Nephron progenitor cell (in vitro differentiated cells): ENCODE data around the gene LYSMD2.

Source experiments
- DNase-seq: peaks from one replicate; pipeline ENCODE4 v3.0.0; 2021
- H3K27ac Mint-ChIP-seq: 2 replicates; pipeline ENCODE4 v1.8.0; 2021; ENCODE audit warnings: mild to moderate bottlenecking, moderate library complexity, mixed read lengths
- H3K27me3 Mint-ChIP-seq: 2 replicates; pipeline ENCODE4 v1.8.0; 2021; ENCODE audit warnings: mild to moderate bottlenecking, low read depth, mixed read lengths; ENCODE audit not compliant: poor library complexity
- H3K36me3 Mint-ChIP-seq: 2 replicates; pipeline ENCODE4 v1.8.0; 2021; ENCODE audit warnings: low read depth, mixed read lengths
- H3K4me1 Mint-ChIP-seq: 2 replicates; pipeline ENCODE4 v1.8.0; 2021; ENCODE audit warnings: mixed read lengths
- H3K4me3 Mint-ChIP-seq: 2 replicates; pipeline ENCODE4 v1.8.0; 2021; ENCODE audit warnings: mild to moderate bottlenecking, moderate library complexity, mixed read lengths
- H3K9me3 Mint-ChIP-seq: 2 replicates; pipeline ENCODE4 v1.8.0; 2021; ENCODE audit warnings: mild to moderate bottlenecking, moderate library complexity, mixed read lengths
- TF ChIP-seq, protein P1 (sequence below): fragments of 200-600 bp; sonication (generic); IDR thresholded peaks from 2 replicates; pipeline ENCODE4 v1.5.0; 2021; ENCODE audit warnings: antibody characterized with exemption

The LYSMD2 gene

GRCh38 chr15:51738553-51738952, 1.1 kb upstream of the LYSMD2 start:
- no peak for DNase-seq
- peak overlapping the region; percentile 77 for H3K4me3 Mint-ChIP-seq
- H3K36me3 Mint-ChIP-seq = no peaks in the 10 kb centered on the region
- H3K27ac Mint-ChIP-seq = no peak overlapping the region
- no peaks in the 10 kb centered on the region for H3K9me3 Mint-ChIP-seq
- TF ChIP-seq, protein P1, sequence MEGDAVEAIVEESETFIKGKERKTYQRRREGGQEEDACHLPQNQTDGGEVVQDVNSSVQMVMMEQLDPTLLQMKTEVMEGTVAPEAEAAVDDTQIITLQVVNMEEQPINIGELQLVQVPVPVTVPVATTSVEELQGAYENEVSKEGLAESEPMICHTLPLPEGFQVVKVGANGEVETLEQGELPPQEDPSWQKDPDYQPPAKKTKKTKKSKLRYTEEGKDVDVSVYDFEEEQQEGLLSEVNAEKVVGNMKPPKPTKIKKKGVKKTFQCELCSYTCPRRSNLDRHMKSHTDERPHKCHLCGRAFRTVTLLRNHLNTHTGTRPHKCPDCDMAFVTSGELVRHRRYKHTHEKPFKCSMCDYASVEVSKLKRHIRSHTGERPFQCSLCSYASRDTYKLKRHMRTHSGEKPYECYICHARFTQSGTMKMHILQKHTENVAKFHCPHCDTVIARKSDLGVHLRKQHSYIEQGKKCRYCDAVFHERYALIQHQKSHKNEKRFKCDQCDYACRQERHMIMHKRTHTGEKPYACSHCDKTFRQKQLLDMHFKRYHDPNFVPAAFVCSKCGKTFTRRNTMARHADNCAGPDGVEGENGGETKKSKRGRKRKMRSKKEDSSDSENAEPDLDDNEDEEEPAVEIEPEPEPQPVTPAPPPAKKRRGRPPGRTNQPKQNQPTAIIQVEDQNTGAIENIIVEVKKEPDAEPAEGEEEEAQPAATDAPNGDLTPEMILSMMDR = no peak
- H3K27me3 Mint-ChIP-seq = peaks cover 77% of the 10 kb centered on the region
- H3K4me1 Mint-ChIP-seq = peaks cover 8% of the 10 kb centered on the region

GRCh38 chr15:51736751-51737521, 519 bp downstream of the LYSMD2 start:
- Mint-ChIP-seq H3K27me3 (peaks cover 65% of the 10 kb centered on the region), H3K4me3 (peak overlapping the region; percentile 75), H3K36me3 (no peaks in the 10 kb centered on the region), H3K9me3 (no peaks in the 10 kb centered on the region), H3K27ac (no peak overlapping the region), H3K4me1 (peaks cover 8% of the 10 kb centered on the region)
- TF ChIP-seq, protein P1 = no peak
- DNase-seq = no peak

- H3K36me3 Mint-ChIP-seq = no peaks in the 10 kb centered on the region
- peaks cover 15% of the 10 kb centered on the region for H3K4me1 Mint-ChIP-seq
- no peak for DNase-seq
- no peaks in the 10 kb centered on the region for H3K9me3 Mint-ChIP-seq
- H3K27me3 Mint-ChIP-seq = peaks cover 62% of the 10 kb centered on the region
- TF ChIP-seq, protein P1 = no peak
- H3K27ac Mint-ChIP-seq = no peak overlapping the region
- H3K4me3 Mint-ChIP-seq = peak overlapping the region; percentile 75
Measured at GRCh38 chr15:51736069-51736468, 1.4 kb downstream of the LYSMD2 start.

DNA sequence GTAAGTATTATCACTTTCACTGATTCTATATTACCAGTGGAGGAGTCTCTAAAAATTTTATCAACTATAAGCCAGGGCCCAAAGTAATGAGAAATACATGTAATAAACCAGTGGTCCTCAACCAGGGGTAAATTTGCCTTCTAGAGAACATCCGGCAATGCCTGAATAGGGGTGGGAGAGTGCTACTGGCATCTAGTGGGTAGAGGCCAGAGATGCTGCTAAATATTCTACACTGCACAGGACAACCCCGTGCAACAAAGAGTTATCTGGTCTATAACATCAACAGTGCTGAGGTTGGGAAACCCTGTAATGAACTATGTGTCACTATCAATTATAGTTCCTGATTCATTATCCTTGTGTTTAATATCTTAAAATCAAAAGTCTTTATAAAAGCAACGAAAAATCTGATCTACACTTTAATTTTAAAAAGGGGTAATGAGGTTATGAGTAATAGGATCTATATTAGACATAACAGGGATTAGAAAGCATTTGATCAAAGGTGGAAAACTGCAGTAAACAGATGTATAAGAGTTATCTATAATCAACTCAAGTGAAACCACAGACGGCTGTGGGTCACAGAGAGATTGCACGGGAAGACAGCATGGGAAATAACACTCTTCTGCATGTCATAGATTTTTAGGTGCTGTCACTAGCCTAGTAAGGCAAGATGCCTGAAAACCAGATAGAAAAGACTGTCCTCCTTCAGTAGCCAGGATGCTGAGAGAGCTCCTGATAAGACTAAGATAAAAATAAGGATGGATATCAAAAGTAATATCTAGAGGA, 2.0 kb downstream of the LYSMD2 start:
- Mint-ChIP-seq H3K27me3 (peaks cover 58% of the 10 kb centered on the region), H3K4me1 (peaks cover 15% of the 10 kb centered on the region)
- TF ChIP-seq, protein P1 = no peak

DNA sequence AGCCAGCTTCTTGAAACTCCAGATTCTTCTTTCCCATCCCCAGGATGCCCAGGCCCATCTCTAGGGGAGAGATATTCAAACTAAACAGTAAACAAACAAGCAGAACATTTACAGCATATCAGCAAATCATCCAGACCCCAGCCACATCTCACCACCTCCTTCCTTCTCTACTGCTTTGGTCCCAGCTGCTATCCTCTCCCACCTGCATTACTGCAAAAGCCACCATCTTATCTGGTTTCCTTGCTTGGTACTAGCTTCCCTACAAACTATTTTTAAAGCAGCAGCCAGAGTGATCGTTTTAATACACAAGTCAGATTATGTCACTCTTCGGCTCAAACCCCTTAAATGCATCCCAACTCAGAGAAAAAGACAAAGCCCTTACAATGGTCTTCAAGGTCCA, 4.8 kb downstream of the LYSMD2 start:
- no peak for DNase-seq
- H3K4me1 Mint-ChIP-seq = peaks cover 8% of the 10 kb centered on the region
- H3K27ac Mint-ChIP-seq = no peak overlapping the region
- no peak overlapping the region for H3K4me3 Mint-ChIP-seq
- TF ChIP-seq, protein P1 = no peak
- peaks cover 31% of the 10 kb centered on the region for H3K27me3 Mint-ChIP-seq
- no peaks in the 10 kb centered on the region for H3K9me3 Mint-ChIP-seq
- no peaks in the 10 kb centered on the region for H3K36me3 Mint-ChIP-seq

More for the DNA sequence above, 2.0 kb downstream of the LYSMD2 start:
- no peaks in the 10 kb centered on the region for H3K36me3 Mint-ChIP-seq
- no peak overlapping the region for H3K4me3 Mint-ChIP-seq
- H3K27ac Mint-ChIP-seq = no peak overlapping the region
- H3K9me3 Mint-ChIP-seq = no peaks in the 10 kb centered on the region
- no peak for DNase-seq
